ENCODE results near the gene HNRNPF. TPM values are rescaled to one million over a fixed set of nuclear protein-coding genes. Genes with fewer than 3 reads are reported as not detected.

The HNRNPF gene
- total and polyA plus RNA-seq, 2 donors (not counting 3 experiments of a cell fraction or from before 2014, with no cell fraction given), result 144 to 230 TPM

DNA sequence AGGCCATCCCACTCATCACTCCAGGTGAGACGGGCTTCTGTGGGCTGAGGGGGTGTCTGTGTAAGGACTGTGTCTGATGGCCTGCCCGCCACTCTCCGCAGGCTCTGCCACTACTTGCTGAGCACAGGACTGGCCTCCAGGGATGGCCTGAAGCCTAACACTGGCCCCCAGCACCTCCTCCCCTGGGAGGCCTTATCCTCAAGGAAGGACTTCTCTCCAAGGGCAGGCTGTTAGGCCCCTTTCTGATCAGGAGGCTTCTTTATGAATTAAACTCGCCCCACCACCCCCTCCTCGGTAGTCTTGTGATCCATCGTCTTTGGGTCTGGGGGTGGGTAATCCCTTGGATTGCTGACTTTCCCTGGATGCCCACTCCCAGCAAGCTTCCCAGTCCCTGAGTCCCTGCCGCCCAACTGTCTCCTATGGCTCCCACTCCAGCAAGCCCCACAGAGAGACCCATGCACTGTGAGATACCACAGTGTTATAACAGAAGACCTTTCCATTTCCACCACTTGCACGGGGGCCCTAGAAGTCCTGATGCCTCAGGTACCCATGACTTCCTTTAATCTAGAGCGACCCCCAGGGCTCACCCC is 32.8 kb downstream of the HNRNPF start:
- no TSS peak for BruUV-seq (replicated peaks)
- CTCF ChIA-PET, result no interaction called here

DNA sequence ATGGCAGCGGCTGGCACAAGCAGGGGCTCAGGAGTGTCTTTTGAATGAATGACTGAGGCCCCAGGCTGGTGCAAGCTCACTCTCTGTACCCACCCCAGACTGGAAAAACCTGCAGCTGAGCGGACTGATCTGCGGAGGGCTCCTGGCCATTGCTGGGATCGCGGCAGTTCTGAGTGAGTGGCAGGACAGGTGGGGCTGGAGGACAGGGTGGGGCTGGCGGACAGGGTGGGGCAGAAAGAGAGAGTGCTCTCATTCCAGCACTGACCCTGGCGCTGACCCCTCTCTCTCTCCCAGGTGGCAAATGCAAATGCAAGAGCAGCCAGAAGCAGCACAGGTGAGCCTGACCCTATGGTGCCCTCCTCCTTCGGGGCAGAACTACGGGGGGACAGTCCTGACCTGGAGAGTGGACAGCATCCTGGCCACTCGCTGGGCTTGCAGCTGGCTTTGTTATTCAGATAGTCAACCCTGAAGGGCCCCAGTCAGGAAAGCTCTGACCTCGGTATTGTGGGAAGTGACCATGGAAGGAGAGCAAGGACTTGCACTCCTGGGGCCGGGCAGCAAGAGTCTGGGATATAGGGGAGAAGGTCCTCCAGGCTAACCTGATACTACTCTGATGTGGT is 33.5 kb downstream of the HNRNPF start:
- TF ChIP-seq GATA2 (IDR thresholded peaks at IDR 0.05; ENCODE audit: insufficient read depth, insufficient read length, low read depth, low read length) (no peak), POLR2AphosphoS5 (IDR thresholded peaks at IDR 0.05; ENCODE audit: insufficient read depth, low read depth, low read length) (no peak), FOS (IDR thresholded peaks at IDR 0.05; ENCODE audit: borderline replicate concordance, insufficient read depth, low read length) (no peak), POLR2A (IDR thresholded peaks at IDR 0.05; ENCODE audit: low read depth, low read length) (no peak), JUN (IDR thresholded peaks at IDR 0.05; ENCODE audit: borderline replicate concordance, insufficient read depth, insufficient read length, low read depth) (no peak), MYC (IDR thresholded peaks at IDR 0.05; ENCODE audit: low read depth, low read length) (no peak), EZH2 (IDR thresholded peaks at IDR 0.05; ENCODE audit: borderline replicate concordance, low read depth, low read length, severe bottlenecking) (no peak)
- TF ChIP-seq, protein P1, sequence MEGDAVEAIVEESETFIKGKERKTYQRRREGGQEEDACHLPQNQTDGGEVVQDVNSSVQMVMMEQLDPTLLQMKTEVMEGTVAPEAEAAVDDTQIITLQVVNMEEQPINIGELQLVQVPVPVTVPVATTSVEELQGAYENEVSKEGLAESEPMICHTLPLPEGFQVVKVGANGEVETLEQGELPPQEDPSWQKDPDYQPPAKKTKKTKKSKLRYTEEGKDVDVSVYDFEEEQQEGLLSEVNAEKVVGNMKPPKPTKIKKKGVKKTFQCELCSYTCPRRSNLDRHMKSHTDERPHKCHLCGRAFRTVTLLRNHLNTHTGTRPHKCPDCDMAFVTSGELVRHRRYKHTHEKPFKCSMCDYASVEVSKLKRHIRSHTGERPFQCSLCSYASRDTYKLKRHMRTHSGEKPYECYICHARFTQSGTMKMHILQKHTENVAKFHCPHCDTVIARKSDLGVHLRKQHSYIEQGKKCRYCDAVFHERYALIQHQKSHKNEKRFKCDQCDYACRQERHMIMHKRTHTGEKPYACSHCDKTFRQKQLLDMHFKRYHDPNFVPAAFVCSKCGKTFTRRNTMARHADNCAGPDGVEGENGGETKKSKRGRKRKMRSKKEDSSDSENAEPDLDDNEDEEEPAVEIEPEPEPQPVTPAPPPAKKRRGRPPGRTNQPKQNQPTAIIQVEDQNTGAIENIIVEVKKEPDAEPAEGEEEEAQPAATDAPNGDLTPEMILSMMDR (IDR thresholded peaks at IDR 0.05; ENCODE audit: extremely low read depth in 1 of 2, insufficient read depth in 1 of 2, low read depth in 1 of 2, low read length in 2 of 2), result no peak
- TF ChIP-seq, protein P2, sequence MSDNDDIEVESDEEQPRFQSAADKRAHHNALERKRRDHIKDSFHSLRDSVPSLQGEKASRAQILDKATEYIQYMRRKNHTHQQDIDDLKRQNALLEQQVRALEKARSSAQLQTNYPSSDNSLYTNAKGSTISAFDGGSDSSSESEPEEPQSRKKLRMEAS (IDR thresholded peaks at IDR 0.05; ENCODE audit: insufficient read depth, insufficient read length), result no peak
- FAIRE-seq, result no peak

More for the DNA sequence above, 32.8 kb downstream of the HNRNPF start:
- dilution Hi-C loops (cut with MboI; ENCODE audit: extremely low pct_ligation_motif_present, low sequenced_read_pairs), result no loop called here
- Histone ChIP-seq H3K4me3 (replicated peaks in 1 of 3; ENCODE audit: insufficient read depth in 1 of 3, low read depth in 1 of 3, low read length in 3 of 3) (no peak overlapping the region), H3K4me1 (ENCODE audit: control insufficient read depth, extremely low read depth, insufficient read depth, low read length) (no peaks in the 10 kb centered on the region), H3K79me2 (ENCODE audit: control insufficient read depth, insufficient read depth, low read length) (no peaks in the 10 kb centered on the region), H3K9me3 (replicated peaks; ENCODE audit: control insufficient read depth, insufficient read depth, low read length) (no peaks in the 10 kb centered on the region), H3K36me3 (ENCODE audit: control insufficient read depth in 2 of 2, extremely low read depth in 1 of 2, insufficient read depth in 2 of 2, low read length in 2 of 2) (no peaks in the 10 kb centered on the region), H3K9me1 (replicated peaks; ENCODE audit: control insufficient read depth, extremely low read depth, insufficient read depth, low read length) (no peaks in the 10 kb centered on the region), H3K27ac (ENCODE audit: insufficient read depth, low read depth, low read length) (no peak overlapping the region), H3K9ac (replicated peaks; ENCODE audit: extremely low read depth, insufficient read depth, low read length) (no peak overlapping the region), H2AFZ (ENCODE audit: low read depth, low read length) (no peak overlapping the region), H3K27me3 (ENCODE audit: control insufficient read depth in 2 of 2, insufficient read depth in 2 of 2, low read length in 2 of 2) (no peaks in the 10 kb centered on the region), H3K4me2 (ENCODE audit: insufficient read depth, low read length) (no peak overlapping the region), H4K20me1 (replicated peaks; ENCODE audit: control insufficient read depth, extremely low read depth, insufficient read depth, low read length) (no peaks in the 10 kb centered on the region)
- intact Hi-C loops (cut with micrococcal nuclease), result no loop called here
- POLR2A ChIA-PET, result no interaction called here
- TF ChIP-seq JUN (IDR thresholded peaks at IDR 0.05; ENCODE audit: borderline replicate concordance, insufficient read depth, insufficient read length, low read depth), result no peak
- TF ChIP-seq EZH2 (IDR thresholded peaks at IDR 0.05; ENCODE audit: borderline replicate concordance, low read depth, low read length, severe bottlenecking), result no peak
- TF ChIP-seq POLR2AphosphoS5 (IDR thresholded peaks at IDR 0.05; ENCODE audit: insufficient read depth, low read depth, low read length), result no peak
- TF ChIP-seq FOS (IDR thresholded peaks at IDR 0.05; ENCODE audit: borderline replicate concordance, insufficient read depth, low read length), result no peak
- FAIRE-seq (no peak), DNase-seq (ENCODE audit: low read depth, low spot score) (no peak)

More for the DNA sequence above, 33.5 kb downstream of the HNRNPF start:
- CTCF ChIA-PET, result no interaction called here
- H3K4me2 ChIP-seq (ENCODE audit: insufficient read depth, low read length), result no peak overlapping the region
- H3K27ac ChIP-seq (ENCODE audit: insufficient read depth, low read depth, low read length), result no peak overlapping the region
- no TSS peak for BruUV-seq (replicated peaks)
- intact Hi-C loops (cut with micrococcal nuclease), result no loop called here
- no peaks in the 10 kb centered on the region for H3K9me3 ChIP-seq (replicated peaks; ENCODE audit: control insufficient read depth, insufficient read depth, low read length)
- H3K9me1 ChIP-seq (replicated peaks; ENCODE audit: control insufficient read depth, extremely low read depth, insufficient read depth, low read length), result no peaks in the 10 kb centered on the region
- H3K9ac ChIP-seq (replicated peaks; ENCODE audit: extremely low read depth, insufficient read depth, low read length), result no peak overlapping the region
- no peaks in the 10 kb centered on the region for H4K20me1 ChIP-seq (replicated peaks; ENCODE audit: control insufficient read depth, extremely low read depth, insufficient read depth, low read length)
- no peak overlapping the region for H2AFZ ChIP-seq (ENCODE audit: low read depth, low read length)
- H3K36me3 ChIP-seq (ENCODE audit: control insufficient read depth in 2 of 2, extremely low read depth in 1 of 2, insufficient read depth in 2 of 2, low read length in 2 of 2), result no peaks in the 10 kb centered on the region
- no peak overlapping the region for H3K4me3 ChIP-seq (replicated peaks in 1 of 3; ENCODE audit: insufficient read depth in 1 of 3, low read depth in 1 of 3, low read length in 3 of 3)
- dilution Hi-C loops (cut with MboI; ENCODE audit: extremely low pct_ligation_motif_present, low sequenced_read_pairs), result no loop called here
- no peaks in the 10 kb centered on the region for H3K27me3 ChIP-seq (ENCODE audit: control insufficient read depth in 2 of 2, insufficient read depth in 2 of 2, low read length in 2 of 2)
- DNase-seq (ENCODE audit: low read depth, low spot score), result no peak
- H3K79me2 ChIP-seq (ENCODE audit: control insufficient read depth, insufficient read depth, low read length), result no peaks in the 10 kb centered on the region
- POLR2A ChIA-PET, result no interaction called here
- H3K4me1 ChIP-seq (ENCODE audit: control insufficient read depth, extremely low read depth, insufficient read depth, low read length), result no peaks in the 10 kb centered on the region
